ENCODE results near the gene TMC4. TPM values are rescaled to one million over a fixed set of nuclear protein-coding genes. Genes with fewer than 3 reads are reported as not detected.

TMC4 gene
- total and polyA plus RNA-seq, 12 donors: 0.59 to 11.6 (median 2.1) TPM

GRCh38 chr19:54159352-54160181 lies 13.4 kb downstream of the TMC4 start, which contains the start of gene LENG1:
LENG1 (minus strand) TSS chr19:54159721; CDS start chr19:54159695, 26 bp downstream.
- ATAC-seq (peak; percentile 91 to 97 (median 95)), DNase-seq (peak; percentile 96 to 100)
- Histone ChIP-seq H3K9me3 (no peaks in the 10 kb centered on the region), H3K27ac (peak within 1 kb of the TSS; percentile 88 to 97 (median 95)), H3K36me3 (peaks cover 0 to 40% (median 37%) of the 10 kb centered on the region in 9 donors), H3K4me3 (peak within 1 kb of the TSS; percentile 58 to 78 (median 70)), H3K27me3 (peaks cover 0 to 6% (median 3%) of the 10 kb centered on the region in 7 donors), H3K4me1 (peaks cover 4 to 63% (median 36%) of the 10 kb centered on the region in 9 donors)
- peak in 8 of 9 donors; percentile 14 to 66 (median 46) for TF ChIP-seq CTCF (IDR thresholded peaks at IDR 0.05)
- WGBS, 2 donors: 0% methylated on average over 72 of the region's 72 CpGs
- intact Hi-C loops (cut with DNase I): loop anchor here in 2 of 10 donors (5.0 kb wide), 1 partner anchor 43 kb away; the partner anchor contains the start of gene RPS9 (in 2 of the 2)

- Histone ChIP-seq H3K4me3 (peak overlapping the region; percentile 58 to 78 (median 70)), H3K36me3 (peaks cover 0 to 47% (median 44%) of the 10 kb centered on the region in 9 donors), H3K9me3 (no peaks in the 10 kb centered on the region), H3K4me1 (peaks cover 4 to 62% (median 35%) of the 10 kb centered on the region in 9 donors), H3K27me3 (no peaks in the 10 kb centered on the region), H3K27ac (peak overlapping the region; percentile 88 to 97 (median 95))
- WGBS, 2 donors: 11 to 13% methylated on average over 19 of the region's 19 CpGs
- DNase-seq (no peak), ATAC-seq (no peak)
- intact Hi-C loops (cut with DNase I): loop anchor here in 1 of 10 donors (5.0 kb wide), 1 partner anchor 43 kb away; the partner anchor contains the start of gene RPS9
- TF ChIP-seq CTCF (IDR thresholded peaks at IDR 0.05): no peak
Measured at GRCh38 chr19:54158812-54159351, 14.1 kb downstream of the TMC4 start.

GRCh38 chr19:54156953-54157352 lies 16.0 kb downstream of the TMC4 start:
- H3K4me3 ChIP-seq: no peak overlapping the region
- DNase-seq: no peak
- H3K27me3 ChIP-seq: no peaks in the 10 kb centered on the region
- no peak for ATAC-seq
- H3K36me3 ChIP-seq: peaks cover 0 to 66% (median 63%) of the 10 kb centered on the region in 9 donors
- WGBS, 2 donors: 96 to 97% methylated on average over 3 of the region's 3 CpGs
- no peaks in the 10 kb centered on the region for H3K9me3 ChIP-seq
- no peak overlapping the region for H3K27ac ChIP-seq
- TF ChIP-seq CTCF (IDR thresholded peaks at IDR 0.05): no peak
- H3K4me1 ChIP-seq: peaks cover 4 to 54% (median 26%) of the 10 kb centered on the region in 9 donors
- intact Hi-C loops (cut with DNase I): loop anchor here in 1 of 10 donors (5.0 kb wide), 1 partner anchor 45 kb away; the partner anchor contains the start of gene RPS9

- Histone ChIP-seq H3K4me3 (no peak overlapping the region), H3K4me1 (peaks cover 4 to 49% (median 26%) of the 10 kb centered on the region in 9 donors), H3K36me3 (peaks cover 0 to 71% (median 68%) of the 10 kb centered on the region in 9 donors), H3K9me3 (no peaks in the 10 kb centered on the region), H3K27ac (no peak overlapping the region), H3K27me3 (no peaks in the 10 kb centered on the region)
- intact Hi-C loops (cut with DNase I): loop anchor here in 1 of 10 donors (5.0 kb wide), 1 partner anchor 46 kb away; the partner anchor contains the start of gene RPS9
- no peak for ATAC-seq
- no peak for DNase-seq
- 74 to 76% methylated on average over 11 of the region's 11 CpGs for WGBS, 2 donors
- no peak for TF ChIP-seq CTCF (IDR thresholded peaks at IDR 0.05)
Measured at GRCh38 chr19:54156490-54156889, 16.5 kb downstream of the TMC4 start.
